CD8-positive, alpha-beta T cell (primary cell): ENCODE results near the gene TRIM77. TPM values are rescaled to one million over a fixed set of nuclear protein-coding genes. Genes with fewer than 3 reads are reported as not detected.

Experiments
- total RNA-seq, 46 experiments: library from RNA in 2 of 46; stranded (reverse) in 2 of 46; gene quantifications; one replicate each; pipeline ENCODE4 v1.2.3 and lab custom pipeline; 2021 to 2026

TRIM77 gene
- total RNA-seq, 2 experiments from 2014 or later: not detected

Other genes with a start within 250 kb of the TRIM77 start
- not detected for gene NOX4, start 218.9 kb upstream of the TRIM77 start, total RNA-seq
- gene TRIM49, start 98.3 kb downstream of the TRIM77 start, total RNA-seq: not detected
- not detected for gene TRIM64B, start 168.2 kb downstream of the TRIM77 start, total RNA-seq
- gene TRIM49D1, start 211.9 kb downstream of the TRIM77 start, total RNA-seq: not detected
- not detected for gene TRIM49D2, start 213.8 kb downstream of the TRIM77 start, total RNA-seq